AG08395 (cell line): ENCODE data around the gene PDLIM4.

ENCODE experiments used
- DNase-seq: peaks from one replicate; pipeline ENCODE4 v3.0.0; 2012; ENCODE audit warnings: mixed read lengths, low spot score

The PDLIM4 gene

GRCh38 chr5:132253452-132254320, 3.8 kb upstream of the PDLIM4 start:
- no peak for DNase-seq

- DNase-seq: no peak
Measured at GRCh38 chr5:132254321-132254977, 3.0 kb upstream of the PDLIM4 start.

DNA sequence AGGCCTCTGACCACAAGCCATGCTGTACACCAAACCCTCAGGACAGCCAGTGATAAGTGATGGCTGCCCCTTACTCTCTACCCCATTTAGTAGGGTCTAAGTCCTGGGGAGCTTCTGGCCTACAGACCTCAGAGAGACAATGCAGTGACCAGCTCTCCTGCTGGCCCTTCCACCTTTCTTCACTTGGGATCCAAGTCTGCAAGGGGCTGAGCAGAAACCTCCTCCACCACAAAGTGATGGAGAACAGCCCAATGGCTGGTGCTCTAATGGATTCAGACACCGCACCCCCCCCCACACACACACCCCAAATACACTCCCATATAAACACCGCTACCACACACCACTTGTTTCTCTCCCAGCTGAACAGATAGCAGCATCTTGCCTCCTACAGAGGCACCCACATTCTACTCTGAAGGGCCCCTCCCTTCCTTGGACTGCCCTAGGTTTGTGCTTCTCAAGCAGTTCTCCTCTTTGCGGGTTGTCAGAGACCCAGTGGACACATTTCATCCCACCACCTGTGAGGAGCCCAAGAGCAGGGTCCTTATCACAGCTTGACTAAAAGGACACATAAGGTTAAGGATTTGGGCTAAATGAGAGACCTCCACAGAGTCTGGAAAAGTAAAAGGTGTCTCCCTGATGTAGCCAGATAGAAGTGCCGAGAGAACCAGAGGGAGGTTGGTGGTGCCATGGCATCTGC, 1.3 kb upstream of the PDLIM4 start:
- DNase-seq: no peak

- DNase-seq: no peak
Measured at GRCh38 chr5:132256783-132257130, 739 bp upstream of the PDLIM4 start.

DNA sequence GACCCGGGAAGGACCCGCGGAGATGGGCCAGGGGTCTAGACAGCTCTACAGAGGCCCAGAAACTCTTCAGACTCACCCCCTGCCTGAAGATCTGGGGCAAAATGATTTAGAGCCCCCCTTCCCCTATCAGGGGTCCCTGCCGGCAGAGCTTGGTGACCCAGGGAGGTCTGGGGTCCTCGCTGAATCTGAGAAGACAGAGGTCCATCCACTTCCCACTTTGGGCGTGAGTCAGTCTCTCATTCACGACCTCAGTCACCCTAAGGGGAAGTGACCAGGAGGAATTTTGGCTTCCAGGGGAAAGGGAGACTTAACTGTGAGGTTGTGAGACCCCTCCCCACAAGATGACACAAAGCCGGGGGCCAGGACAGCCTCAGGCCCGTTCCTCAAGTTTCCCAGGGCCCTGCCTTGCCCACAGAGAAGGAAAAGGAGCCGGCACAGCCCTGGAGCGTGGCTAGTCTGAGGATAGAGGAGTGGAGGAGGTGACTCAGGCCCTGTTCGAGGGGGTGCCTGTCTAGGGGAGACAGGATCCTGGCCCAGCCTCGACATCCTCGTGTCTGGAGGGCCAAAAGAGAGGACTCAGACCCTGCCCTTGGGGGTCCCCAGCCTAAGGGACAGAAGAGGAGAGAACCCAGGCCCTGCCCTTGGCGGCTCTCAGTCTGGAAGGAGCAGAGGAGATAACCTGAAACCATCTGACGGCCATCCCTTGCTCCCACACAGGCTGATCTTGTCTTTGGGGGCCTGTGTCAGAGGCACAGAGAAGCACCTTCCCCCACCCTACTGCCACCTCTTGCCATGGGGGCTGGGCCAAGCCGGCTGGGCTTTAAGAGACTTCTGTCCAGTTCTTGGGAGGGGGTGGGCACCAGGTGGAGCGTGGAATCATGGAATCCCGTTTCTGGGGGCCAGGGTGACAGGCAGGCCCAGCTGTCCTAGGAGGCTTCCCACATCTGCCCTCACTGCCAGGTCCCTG, 889 bp downstream of the PDLIM4 start:
- DNase-seq: peak; percentile 57

GRCh38 chr5:132259069-132259851, 1.8 kb downstream of the PDLIM4 start:
- peak; percentile 88 for DNase-seq

DNA sequence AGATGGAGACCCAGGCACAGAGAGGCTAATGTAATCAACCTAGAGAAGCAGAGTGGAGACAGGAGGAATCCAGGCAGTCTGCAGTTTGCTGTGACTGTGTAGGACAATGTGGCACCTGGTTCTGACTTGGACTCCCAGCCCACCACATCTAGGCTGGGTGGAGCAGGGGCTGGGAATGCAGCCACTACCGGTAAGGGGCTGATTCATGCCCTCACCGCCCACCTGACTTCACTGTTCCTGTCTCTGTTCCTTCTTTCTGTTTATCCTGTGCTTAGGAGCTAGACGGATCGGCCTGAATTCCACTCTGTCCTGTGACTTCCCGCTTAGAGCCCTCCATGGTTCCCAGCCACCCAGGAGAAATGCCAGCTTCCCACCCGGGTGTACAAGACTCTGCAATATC, 2.6 kb downstream of the PDLIM4 start:
- DNase-seq: no peak

- no peak for DNase-seq
Measured at GRCh38 chr5:132260714-132261551, 3.4 kb downstream of the PDLIM4 start.

DNA sequence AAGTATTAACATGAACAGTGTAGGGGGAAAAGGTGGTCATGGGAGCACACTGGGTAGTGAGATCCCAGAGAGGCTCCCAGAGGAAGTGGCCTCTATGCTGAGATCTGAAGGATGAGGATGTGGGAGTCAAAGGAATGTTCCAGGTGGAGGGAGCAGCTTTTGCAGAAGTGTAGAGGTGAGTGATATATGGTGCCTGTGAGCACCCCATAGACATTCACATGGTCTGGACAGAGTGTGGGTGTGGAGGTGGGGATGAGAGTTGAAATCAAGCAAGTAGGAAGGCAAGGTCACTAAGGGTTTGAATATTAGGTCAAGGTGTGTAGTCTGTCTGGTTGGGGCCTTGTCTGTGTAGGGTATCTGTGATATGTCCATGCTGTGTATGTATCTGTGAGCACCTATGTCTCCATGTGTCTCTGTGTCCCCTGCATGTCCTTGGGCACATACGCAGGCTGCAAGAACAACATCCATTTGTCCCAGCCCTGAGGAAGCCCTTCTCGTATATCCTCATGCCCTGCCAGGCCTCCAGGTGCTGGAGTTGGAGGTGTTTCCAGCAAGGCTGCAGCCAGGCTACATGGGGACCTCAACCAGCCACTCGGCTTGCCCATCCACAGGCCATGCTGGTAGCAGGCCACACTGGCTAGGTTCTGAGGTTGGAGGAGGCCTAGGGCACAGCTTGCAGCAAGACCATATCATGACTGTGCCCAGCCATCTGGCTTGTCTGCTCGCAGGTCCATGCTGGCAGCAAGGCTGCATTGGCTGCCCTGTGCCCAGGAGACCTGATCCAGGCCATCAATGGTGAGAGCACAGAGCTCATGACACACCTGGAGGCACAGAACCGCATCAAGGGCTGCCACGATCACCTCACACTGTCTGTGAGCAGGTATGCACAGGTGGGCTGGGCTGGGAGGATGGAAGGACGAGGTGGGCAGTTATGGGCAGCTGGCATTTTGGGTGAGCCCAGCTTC, 4.7 kb downstream of the PDLIM4 start:
- no peak for DNase-seq

DNA sequence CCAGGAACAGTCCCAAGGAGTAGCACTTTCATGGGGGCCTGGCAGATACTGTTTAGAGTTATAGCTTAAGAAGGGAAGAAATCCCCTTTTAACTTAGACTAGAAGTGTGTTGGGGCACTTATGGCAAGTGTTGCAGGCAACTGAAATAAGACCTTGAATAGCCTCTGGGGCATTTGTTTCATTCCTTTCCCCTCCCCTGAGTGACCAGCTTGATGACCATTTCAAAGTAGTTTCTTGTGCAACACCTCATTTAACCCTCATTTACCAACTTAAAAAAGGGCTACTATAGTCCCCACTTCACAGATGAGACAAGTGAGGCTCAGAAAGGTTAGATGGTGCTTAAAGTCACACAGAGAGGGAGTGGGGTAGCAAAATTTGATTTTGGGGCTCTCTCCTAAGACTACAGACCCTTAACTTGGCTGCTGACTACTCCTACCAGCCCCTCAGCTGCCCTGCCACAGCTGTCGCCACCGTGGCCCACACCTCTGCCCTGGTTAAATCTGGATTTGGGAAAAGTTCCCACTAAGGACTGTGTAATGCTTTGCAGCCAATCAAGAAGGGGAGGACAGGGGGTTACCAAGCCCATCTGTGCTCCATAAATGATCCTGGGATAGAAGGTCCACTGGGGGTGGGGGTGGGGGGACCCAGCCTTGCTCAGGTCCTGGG, 5.5 kb downstream of the PDLIM4 start:
- no peak for DNase-seq

- peak; percentile 92 for DNase-seq
Measured at GRCh38 chr5:132263548-132264261, 6.2 kb downstream of the PDLIM4 start.

DNA sequence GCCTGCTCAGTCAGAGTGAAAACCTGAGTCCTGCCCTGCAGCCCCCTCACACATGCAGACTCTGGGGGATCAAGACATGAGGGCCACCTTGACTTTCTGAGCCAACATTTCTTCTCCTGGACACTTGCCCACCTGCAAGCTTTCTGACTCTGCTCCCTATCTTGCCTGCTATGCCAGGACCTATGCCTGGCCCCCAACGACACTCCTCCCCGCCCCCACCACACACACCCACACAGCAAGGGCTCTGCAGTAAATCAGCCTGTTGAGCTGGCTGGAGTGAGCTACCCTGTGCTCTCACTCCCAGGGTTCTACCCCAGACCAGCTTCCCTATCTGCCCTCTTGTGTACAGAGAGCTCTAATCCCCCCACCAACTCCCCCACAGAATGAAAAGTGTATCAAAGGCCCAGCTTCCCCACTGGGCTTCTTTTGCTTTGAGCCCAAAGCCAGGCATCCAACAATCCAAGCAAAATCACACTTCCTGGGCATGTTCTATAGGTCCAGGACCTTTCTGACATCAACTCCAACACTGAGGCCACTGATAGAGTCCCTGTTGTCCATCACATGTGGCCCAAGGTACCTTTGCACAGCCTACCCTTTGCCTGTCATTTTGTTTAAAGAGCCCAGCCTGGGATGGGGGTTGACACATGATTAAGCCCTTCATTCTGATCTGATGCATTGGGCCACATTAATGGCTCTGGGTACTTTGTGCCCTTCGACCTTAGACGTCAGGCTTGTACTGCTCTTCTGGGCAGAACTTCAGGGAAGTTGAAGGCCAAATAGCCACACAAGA, 7.2 kb downstream of the PDLIM4 start:
- no peak for DNase-seq

GRCh38 chr5:132265336-132266030, 8.0 kb downstream of the PDLIM4 start:
- DNase-seq: peak; percentile 96

DNA sequence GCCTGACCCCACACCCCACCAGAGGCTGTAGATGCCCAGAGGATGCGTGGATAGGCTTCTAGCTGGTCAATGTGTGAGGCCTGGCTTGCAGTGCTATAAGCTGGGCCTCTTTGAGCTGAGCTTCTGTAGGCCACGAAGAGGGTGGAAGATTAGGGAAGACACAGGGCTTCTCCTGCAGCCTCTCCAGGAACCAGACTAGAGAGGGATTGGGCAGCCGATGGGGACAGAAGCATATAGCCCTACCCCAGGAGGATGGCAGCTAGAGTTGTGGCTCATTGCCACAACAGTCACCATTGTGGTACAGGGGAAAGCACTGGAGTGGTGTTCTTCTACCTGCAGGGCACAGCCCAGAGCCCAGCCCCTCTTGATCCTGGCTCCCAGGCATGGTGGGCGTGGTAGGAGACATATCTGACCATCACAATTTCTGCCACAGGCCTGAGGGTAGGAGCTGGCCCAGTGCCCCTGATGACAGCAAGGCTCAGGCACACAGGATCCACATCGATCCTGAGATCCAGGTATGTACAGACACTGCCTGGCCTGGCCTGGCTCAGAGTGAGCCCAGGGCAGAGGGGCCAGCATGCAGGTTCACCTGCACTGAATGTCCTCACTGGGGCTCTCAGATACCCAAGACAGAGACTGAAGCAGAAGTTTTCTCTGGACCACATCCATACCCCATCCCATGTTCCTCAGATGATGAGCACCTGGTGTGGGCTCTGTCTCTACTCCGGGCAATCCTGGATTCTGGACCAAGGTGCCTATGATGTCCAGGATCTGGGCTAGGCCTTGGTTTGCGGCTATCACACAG, 8.7 kb downstream of the PDLIM4 start:
- DNase-seq: no peak

- no peak for DNase-seq
Measured at GRCh38 chr5:132266836-132267160, 9.3 kb downstream of the PDLIM4 start.
